ENCODE data around the gene KLHL2. TPM values are rescaled to one million over a fixed set of nuclear protein-coding genes. Genes with fewer than 3 reads are reported as not detected.
A peak's percentile ranks its signal among the peaks of the same experiment; 100 is the strongest.
"Not testable (repeated sequence)": the region's sequence is repeated elsewhere in the genome, so short reads cannot be mapped to it uniquely, and the experiment has no call there.

Gene KLHL2, protein sequence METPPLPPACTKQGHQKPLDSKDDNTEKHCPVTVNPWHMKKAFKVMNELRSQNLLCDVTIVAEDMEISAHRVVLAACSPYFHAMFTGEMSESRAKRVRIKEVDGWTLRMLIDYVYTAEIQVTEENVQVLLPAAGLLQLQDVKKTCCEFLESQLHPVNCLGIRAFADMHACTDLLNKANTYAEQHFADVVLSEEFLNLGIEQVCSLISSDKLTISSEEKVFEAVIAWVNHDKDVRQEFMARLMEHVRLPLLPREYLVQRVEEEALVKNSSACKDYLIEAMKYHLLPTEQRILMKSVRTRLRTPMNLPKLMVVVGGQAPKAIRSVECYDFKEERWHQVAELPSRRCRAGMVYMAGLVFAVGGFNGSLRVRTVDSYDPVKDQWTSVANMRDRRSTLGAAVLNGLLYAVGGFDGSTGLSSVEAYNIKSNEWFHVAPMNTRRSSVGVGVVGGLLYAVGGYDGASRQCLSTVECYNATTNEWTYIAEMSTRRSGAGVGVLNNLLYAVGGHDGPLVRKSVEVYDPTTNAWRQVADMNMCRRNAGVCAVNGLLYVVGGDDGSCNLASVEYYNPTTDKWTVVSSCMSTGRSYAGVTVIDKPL
- 62.5 TPM for total RNA-seq

DNA sequence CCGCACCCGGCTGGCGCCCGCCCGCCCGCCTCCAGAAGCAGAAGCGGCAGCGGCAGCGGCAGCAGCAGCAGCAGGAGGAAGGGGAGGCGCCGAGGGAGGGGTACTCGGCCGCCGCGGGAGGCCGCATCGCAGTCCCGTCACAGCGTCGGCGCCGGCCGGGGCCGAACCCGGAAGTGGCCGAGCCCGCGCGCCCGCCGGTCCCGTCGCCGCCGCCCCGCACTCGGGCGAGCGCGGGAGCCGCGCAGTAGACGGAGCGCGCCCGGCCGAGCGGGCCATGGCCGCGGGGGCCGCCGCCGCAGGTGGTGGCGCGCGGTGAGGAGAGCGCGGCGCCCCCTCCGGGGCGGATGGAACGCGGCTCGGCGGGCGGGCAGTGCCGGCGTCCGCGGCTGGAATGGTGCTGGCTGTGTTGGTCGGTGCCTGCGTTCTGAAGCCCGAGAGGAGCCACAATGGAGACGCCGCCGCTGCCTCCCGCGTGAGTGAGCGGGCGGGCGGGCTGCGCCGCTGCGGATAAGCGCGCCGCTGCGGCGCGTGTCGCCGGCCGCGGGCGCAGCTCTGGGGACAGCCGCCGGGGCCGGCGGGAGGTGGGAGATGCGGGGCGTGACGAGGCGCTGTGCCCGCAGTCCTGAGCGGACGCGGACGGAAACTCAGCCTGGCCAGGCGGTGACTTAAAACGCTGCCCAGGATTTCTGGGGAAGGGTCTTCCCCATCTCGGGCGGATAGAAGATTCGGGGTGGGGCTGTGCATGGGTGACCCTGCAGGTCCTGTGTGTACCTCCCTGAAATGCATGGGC lies at the start of gene KLHL2:
TSS of gene KLHL2 (plus strand) at position 131 of the 790 bp plus-strand sequence. CDS start at position 447, 316 bp downstream.
- DNase-seq: peak; percentile 70

DNA sequence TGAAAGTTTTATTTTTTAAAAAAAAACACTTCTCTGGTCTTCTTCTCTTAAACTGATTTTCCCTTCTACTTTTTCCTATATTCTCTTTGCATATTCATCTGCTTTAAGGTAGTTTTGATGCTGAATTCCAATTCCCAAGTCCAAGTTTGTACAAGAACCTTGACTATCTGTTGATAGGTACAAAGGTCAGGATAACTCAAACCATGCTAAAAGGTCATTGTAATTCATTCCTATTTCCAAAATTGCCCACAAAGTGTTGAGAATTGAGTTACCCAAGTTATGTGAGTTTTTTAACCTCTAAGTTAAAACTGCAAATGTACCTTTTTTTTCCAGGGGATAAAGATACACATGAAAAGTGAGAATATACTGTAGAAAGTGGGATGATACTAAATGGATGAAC lies 48.6 kb upstream of the KLHL2 start:
- DNase-seq: no peak

DNA sequence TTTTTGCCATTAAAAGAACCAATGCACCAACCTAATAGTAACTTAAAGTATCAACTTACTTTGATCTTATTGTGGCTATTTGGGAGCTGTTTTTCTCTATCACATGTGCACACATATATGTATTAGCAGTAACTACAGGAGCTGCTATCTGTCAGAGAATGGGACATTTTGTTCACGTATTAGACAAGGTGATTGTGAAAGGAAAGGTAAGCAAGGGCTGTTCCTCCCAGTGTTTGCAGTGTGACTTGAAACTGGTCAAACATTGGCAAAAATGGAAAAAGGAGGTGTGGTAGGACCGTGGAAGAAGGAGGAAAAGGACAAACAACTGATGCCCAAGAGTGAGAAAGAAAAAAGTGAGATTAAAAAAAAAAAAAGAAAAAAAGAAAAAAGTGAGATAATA lies 43.1 kb upstream of the KLHL2 start:
- no peak for DNase-seq

DNA sequence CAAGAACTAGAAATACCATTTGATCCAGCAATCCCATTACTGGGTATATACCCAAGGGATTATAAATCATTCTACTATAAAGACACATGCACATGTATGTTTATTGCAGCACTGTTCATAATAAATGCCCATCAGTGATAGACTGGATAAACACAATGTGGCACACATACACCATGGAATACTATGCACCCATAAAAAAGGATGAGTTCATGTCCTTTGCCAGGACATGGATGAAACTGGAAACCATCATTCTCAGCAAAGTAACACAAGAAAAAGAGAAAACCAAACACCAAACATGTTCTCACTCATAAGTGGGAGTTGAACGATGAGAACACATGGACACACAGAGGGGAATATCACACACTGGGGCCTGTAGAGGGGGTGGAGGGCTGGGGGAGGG lies 40.5 kb upstream of the KLHL2 start:
- not testable (repeated sequence) for DNase-seq

DNA sequence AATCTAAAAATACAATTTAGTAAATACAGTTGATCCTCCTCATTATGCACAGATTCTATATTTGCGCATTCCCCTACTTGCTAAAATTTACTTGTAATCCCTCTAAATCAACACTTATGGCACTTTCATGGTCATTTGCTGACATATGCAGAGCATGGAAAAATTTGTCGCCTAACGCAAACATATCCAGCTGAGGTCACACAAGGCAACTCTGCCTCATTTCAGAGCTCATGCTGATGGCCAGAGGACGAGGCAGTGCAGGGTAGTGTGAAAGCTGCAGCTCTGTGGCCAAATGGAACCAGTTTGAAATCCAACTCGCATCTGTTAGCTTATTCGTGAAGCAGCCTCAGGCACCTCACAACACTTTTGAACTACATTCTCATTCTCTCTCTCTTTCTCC lies 39.7 kb upstream of the KLHL2 start:
- no peak for DNase-seq

DNA sequence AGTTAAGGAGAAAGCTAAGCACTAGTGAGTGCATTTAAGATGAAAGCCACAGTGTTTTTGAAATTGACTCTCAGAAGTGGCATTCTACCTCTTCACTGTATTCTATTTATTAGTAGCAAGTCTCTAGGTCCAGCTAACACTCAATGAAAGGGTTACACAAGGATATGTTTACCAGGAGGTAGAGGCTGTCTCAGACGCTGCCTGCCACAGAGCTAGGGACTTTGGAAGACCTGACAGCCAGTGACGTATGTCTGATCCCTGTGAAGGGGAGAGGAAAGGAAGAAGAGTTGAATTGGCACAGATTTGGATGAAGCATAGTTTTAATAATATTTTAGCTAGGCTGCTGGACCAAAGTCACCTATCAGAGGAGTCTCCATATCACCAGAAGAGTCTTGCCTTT lies 36.5 kb upstream of the KLHL2 start:
- no peak for DNase-seq

DNA sequence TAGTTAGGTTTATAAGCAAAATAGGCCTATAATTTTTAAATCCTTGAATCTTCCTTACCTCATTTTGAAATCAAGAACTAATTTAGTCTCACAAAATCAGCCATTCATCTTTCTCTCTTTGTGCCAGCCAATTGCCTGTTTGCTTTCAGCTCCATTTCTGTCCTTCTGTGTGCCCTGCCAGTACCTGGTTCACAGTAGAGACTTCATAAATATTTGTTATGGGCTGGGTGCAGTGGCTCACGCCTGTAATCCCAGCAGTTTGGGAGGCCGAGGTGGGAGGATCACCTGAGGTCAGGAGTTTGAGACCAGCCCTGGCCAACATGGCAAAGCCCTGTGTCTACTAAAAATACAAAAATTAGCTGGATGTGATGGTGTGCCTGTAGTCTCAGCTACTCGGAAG lies 31.9 kb upstream of the KLHL2 start:
- not testable (repeated sequence) for DNase-seq

DNA sequence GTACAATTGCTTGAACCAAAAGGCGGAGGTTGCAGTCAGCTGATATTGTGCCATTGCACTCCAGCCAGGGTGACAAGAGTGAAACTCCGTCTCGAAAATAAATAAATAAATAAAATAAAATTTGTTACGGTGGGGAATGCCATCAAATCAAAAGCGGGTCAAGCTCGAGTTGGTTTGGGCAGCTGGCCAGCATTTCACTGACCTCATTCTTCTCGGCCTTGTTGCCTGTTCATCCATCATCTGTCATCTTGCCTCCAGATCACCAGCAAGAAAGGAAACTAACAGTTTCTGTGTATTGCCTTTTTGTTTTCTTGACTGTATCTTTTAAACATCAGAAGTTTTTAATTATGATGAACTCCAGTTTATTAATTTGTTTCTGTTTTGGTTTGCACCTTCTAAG lies 31.5 kb upstream of the KLHL2 start:
- DNase-seq: no peak

DNA sequence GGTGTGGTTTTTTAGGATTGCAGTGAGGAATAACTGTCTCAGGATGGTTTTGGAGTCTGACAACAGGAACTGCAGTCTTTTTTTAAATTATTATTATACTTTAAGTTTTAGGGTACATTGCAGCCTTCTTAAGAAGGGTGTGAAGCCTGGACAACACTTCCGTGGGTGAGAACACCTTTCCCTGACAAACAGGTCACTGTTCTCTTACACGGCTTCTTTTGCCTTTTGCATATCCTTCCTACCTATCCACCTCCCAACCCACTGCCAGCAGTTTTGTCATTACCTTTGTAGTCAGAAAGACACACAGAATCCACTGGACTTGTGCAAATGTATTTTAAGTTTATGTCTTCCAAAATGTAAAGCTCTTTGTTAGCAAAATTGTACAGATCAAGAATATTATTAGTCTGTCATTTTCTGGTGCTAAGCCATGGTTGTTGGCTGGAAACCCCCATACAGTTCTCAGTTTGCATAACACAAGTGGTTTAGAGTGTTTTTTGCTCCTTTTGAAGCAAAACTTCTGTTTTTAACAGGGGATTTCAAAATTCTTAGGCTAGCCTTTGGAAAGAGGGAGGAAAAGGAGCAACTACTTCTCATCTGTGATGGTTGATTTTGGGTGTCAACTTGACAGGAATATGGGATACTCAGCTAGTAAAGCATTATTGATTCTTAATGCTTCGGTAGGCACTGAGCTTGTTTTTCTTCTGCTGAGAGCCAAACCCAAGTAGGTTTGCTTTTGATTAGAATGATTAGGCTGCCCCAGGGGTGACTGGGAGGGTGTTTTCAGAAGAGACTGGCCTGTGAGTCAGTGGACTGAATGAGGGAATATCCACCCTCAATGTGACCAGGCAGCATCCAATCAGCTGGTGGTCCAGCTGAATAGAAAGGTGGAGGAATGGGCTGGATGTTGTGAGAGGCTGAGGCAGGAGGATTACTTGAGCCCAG lies 29.4 kb upstream of the KLHL2 start:
- no peak for DNase-seq

DNA sequence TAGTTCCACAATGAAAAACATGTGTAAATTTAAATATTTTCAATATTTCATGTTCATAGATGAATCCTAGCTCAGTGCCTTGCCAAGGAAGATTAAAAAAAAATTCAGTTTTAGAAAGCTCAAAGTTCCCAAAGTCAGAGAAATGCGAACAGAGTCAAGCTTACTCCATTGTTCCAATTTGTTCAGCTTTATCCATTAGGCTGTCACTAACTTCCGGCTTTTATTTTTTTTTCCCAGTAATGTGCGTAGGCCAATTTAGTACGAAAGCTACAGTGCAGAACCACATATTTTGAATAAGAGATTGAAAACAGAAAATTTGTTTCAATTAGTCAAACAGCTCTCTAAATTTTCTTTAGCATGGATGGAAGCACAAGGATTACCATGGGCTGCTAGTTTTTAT lies 23.1 kb upstream of the KLHL2 start:
- DNase-seq: no peak

DNA sequence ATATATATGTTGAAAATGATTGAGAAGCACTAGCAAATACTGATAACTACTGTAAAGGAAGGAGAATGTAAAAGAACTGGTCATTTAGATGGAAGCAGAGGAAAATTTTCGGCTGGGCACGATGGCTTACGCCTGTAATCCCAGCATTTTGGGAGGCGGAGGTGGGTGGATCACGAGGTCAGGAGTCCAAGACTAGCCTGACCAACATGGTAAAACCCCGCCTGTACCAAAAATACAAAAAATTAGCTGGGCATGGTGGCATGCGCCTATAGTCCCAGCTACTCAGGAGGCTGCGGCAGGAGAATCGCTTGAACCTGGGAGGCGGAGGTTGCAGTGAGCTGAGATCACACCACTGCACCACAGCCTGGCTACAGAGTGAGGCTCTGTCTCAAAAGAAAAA lies 22.4 kb upstream of the KLHL2 start:
- DNase-seq: not testable (repeated sequence)

DNA sequence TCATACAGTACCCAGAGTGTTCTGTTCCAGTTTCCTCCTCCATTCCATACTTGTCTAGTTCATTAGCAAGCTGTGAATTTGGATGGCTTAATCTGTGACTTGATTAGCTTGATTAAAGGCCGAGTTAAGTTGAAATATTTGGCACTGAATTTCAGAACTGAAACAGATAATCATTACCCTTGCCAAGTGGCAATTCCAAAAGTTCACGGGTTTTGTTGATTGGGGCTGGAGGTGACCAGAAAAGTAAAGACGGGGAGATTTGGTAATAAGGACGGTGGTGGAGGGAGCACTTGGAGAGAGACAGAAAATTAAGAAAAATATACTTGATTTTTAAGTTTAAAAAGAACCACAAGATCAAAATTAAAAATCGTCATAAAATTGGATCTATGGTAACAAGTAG lies 21.9 kb upstream of the KLHL2 start:
- no peak for DNase-seq

DNA sequence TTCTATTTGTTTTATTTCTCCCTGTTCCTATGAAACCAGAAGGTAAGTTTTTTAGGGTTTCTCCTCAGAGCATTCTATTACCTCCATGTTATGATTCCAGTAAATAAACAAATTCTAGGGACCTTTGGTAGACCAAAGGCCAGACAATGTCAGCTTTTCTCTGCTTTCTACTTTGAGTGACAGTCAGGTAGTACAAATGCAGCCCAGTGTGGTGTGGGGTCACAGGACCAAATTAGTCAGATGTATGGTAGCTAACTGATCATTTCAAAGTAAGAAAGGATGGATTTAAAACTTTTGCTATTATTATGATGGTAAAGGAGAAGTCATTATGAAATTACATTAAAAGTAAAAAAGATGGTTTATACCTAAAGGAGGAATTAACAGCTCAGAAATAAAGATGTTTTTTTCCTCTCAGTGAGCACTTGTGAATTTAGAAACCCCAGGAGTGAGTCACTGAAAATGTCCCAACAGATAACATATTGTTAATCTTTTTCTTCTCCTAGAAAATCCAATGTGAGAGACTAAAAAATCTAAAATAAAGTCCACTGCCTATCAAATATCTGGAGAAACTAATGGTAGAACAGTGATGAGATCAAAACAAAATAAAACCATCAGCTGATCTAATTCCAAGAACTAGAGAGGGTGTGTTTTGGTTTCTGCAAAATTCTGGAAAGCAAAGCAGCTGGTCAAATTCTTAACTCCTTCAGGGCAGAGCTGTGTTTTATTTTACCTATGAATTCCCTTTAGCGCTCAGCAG lies 16.6 kb upstream of the KLHL2 start:
- DNase-seq: no peak

DNA sequence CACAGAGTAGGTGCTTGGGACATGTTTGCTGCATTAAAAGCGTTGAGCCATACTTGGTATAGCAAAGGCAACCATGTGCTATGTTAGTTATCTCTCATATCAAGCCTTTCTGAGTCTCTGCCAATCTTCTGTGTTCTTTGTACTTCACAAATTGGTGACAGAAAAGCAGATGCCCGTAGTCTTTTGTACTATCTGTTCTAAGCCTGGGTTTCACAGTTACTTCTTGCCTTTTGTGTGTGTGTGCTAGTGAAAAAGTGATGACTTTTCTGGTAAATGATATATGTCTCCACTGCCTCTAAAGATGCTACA lies 16.1 kb upstream of the KLHL2 start:
- DNase-seq: no peak

DNA sequence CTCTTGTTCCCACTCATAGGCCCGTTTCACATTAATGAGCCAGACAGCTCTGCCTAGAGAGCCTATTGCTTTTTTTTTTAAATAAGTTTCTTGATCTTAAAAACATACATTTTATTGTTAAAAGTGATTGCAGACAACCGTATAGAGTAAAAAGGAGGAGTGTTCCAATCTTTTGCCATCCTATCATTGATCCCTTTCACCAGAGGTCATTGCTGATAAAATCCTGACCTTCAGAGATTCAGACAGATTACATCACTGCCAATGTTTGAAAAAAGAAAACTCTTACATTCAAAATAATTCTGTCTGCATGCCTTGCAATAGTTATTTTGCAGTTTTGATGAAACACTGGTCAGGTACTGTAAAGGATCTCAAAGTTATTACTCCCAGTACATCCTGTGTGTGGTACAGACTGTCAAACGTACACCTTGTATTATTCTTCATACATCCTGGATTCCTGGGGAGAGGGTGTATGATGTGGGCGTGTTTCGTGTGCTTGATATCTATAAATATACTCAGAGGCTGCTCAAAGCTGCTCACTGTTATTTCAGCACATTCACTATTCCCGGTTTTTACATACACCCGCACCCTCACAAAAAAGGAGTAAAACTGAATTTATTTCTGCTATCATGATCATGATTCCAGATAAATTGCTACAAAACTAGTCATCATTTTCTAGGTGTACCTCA lies 15.4 kb upstream of the KLHL2 start:
- DNase-seq: no peak

DNA sequence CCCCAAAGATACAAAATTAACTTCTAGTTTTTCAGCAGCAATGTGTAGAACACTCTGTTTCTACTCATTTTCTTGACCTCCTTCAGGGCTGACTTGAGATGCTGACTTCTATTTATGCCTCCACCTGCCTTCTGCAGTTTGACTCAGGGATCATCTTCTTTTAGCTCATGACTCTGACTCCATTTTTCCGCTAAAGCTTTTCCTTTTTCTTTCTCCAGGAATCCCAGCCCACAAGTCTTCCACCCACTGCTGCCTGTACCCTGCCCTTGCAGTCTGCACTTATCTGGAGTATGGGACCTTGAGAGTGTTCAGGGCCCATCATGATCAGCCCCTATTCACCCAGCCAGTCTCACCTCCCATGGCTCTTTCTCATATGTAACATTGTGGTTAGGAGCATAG lies 14.9 kb upstream of the KLHL2 start:
- no peak for DNase-seq

DNA sequence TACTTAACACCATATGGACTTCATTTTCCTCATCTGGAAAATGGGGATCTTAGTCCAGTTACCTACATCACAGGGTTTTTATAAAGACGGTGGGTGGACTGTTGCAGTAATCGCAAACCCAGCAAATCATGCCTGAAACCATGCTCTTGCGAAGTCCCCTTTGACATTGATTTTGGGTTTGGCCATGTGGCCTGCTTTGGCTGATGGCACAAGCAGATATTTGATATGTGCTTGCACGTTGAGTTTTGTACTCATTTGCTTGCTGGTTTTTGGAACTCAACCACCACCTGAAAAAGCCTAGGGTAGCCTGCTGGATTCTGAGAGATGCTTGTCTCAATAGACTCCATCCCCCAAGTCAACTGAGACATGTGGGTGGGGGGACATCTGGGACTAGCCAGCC lies 14.4 kb upstream of the KLHL2 start:
- DNase-seq: no peak

DNA sequence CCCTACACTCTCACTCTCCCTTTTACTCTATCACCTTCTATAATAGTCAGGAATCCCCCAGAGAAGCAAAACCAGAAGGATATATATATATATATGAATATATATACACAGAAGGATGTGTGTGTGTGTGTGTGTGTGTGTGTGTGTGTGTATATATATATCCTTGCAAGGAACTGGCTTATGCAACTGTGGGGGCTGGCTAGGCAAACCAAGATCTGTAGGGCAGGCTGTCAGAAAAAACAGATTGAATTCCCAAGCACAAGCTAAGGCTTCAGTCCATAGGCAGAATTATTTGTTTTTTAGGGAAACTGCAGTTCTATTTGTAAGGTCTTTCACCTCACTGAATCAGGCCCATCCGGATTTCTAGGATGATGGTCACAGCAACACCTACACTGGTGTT lies 13.0 kb upstream of the KLHL2 start:
- peak; percentile 49 for DNase-seq

DNA sequence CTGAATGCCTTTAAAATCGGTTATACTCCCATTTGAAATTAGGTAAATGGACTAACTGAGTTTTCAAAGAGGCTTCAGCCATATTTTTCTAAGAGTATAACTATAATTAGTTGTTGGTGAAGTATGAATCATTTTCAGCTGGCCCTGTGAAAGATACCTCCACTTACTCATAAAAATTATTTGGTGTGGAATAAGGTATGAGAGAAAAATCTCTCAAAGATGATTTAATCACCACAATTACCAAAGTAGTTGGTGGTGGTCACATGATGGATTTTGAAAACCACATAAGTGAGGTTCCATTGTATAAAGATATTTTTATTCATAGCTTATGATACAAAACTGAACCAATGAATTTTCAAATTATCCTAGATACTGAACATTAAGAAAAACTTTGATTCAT lies 9.0 kb upstream of the KLHL2 start:
- no peak for DNase-seq

DNA sequence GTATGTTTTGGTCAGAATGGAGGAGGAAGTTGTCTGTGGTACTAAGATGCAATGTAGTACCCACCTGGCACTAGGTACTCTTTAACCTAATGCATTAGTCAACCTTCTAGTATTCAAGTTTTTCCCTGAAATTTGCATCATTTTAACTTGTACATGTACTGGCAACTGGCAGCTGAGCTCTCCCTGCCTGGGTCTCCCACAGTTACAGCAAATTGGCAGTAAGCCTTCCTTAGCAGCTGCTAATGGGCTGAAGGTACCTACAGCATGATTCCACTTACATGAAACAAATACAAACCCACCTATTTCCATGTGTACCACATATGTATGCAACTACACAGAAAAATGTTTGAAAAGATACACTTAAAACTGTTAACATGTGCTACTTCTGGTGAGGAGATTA lies 8.1 kb upstream of the KLHL2 start:
- DNase-seq: no peak

DNA sequence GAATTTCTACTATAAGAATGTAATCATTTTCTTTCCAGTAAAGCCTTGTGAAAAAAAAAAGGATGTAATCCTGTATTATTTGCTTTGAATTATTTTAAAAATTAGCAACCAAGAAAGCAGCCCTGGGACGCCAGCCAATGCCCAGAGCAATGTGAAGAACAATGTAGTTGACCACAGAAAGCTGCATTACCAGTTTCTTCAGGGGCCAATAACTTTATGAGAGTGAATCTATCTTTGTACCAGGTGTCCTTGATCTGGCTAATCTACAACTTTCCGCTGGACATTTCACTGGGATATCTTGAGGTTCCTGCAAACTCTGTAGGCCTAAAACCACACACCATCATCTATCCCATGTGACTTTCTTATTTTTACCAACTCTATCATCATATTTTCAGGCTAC lies 7.6 kb upstream of the KLHL2 start:
- DNase-seq: no peak

All from occipital lobe (tissue), 2 donors.